ENCODE results near the gene TMEM185B.

The TMEM185B gene

GRCh38 chr2:120218181-120218580 lies 5.0 kb downstream of the TMEM185B start:
- H4K20me1 ChIP-seq (ENCODE audit: insufficient read depth, low read length, poor library complexity, severe bottlenecking): peaks cover 11% of the 10 kb centered on the region
- no peak overlapping the region for H3K9ac ChIP-seq (ENCODE audit: low read depth, low read length, poor library complexity, severe bottlenecking)
- no peak overlapping the region for H2AFZ ChIP-seq (ENCODE audit: low read length)
- no peak overlapping the region for H3K4me3 ChIP-seq (ENCODE audit: low read length, poor library complexity, severe bottlenecking)
- no peak overlapping the region for H3K4me2 ChIP-seq (ENCODE audit: low read depth, low read length, poor library complexity, severe bottlenecking)
- H3K27me3 ChIP-seq (ENCODE audit: insufficient read depth, low read length, poor library complexity, severe bottlenecking): no peaks in the 10 kb centered on the region
- H3K9me2 ChIP-seq (replicated peaks; ENCODE audit: low read depth, low read length): no peaks in the 10 kb centered on the region
- H3K36me3 ChIP-seq (ENCODE audit: insufficient read depth, low read length): no peaks in the 10 kb centered on the region
- H3K79me2 ChIP-seq (ENCODE audit: insufficient read depth, low read length): peaks cover 27% of the 10 kb centered on the region
- no peaks in the 10 kb centered on the region for H3K9me3 ChIP-seq (ENCODE audit: insufficient read depth, low read depth, low read length)
- H3K4me1 ChIP-seq (ENCODE audit: insufficient read depth, low read length, poor library complexity, severe bottlenecking): peaks cover 24% of the 10 kb centered on the region
- no peaks in the 10 kb centered on the region for H3F3A ChIP-seq (ENCODE audit: low read depth)
- TF ChIP-seq CTCF (conservative IDR thresholded peaks at IDR 0.05; ENCODE audit: low read length) (no peak), EZH2phosphoT487 (IDR thresholded peaks at IDR 0.05; ENCODE audit: borderline replicate concordance) (no peak)

DNA sequence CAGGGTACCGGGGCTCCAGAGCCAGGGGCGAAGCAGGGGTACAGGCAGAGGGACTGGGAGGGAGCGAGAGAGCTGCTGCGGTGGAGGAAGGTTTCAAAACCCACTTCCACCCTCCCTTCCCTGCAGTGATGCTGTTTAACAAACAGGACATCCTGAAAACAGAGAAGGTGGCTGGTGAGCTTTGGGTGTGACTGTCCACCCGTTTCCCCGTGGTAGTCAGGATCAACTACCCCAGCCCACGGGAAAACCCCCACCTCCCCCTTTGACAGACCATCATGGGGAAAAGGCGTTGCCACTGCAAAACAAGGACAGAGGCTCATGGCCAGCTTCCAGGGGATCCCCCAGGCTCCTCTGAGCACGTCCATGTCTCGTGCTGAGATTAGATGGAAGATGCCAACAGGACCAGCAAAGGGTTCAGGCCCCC lies 12.9 kb downstream of the TMEM185B start:
- Histone ChIP-seq H3K9ac (ENCODE audit: low read depth, low read length, poor library complexity, severe bottlenecking) (no peak overlapping the region), H3K27me3 (ENCODE audit: insufficient read depth, low read length, poor library complexity, severe bottlenecking) (no peaks in the 10 kb centered on the region), H2AFZ (ENCODE audit: low read length) (no peak overlapping the region), H3K9me2 (replicated peaks; ENCODE audit: low read depth, low read length) (no peaks in the 10 kb centered on the region), H3K4me3 (ENCODE audit: low read length, poor library complexity, severe bottlenecking) (no peak overlapping the region), H3K4me2 (ENCODE audit: low read depth, low read length, poor library complexity, severe bottlenecking) (no peak overlapping the region), H3K36me3 (ENCODE audit: insufficient read depth, low read length) (no peaks in the 10 kb centered on the region), H4K20me1 (ENCODE audit: insufficient read depth, low read length, poor library complexity, severe bottlenecking) (no peaks in the 10 kb centered on the region), H3F3A (ENCODE audit: low read depth) (no peaks in the 10 kb centered on the region), H3K9me3 (ENCODE audit: insufficient read depth, low read depth, low read length) (no peaks in the 10 kb centered on the region), H3K79me2 (ENCODE audit: insufficient read depth, low read length) (no peaks in the 10 kb centered on the region), H3K4me1 (ENCODE audit: insufficient read depth, low read length, poor library complexity, severe bottlenecking) (no peaks in the 10 kb centered on the region)
- TF ChIP-seq EZH2phosphoT487 (IDR thresholded peaks at IDR 0.05; ENCODE audit: borderline replicate concordance): no peak
- TF ChIP-seq CTCF (conservative IDR thresholded peaks at IDR 0.05; ENCODE audit: low read length): no peak

DNA sequence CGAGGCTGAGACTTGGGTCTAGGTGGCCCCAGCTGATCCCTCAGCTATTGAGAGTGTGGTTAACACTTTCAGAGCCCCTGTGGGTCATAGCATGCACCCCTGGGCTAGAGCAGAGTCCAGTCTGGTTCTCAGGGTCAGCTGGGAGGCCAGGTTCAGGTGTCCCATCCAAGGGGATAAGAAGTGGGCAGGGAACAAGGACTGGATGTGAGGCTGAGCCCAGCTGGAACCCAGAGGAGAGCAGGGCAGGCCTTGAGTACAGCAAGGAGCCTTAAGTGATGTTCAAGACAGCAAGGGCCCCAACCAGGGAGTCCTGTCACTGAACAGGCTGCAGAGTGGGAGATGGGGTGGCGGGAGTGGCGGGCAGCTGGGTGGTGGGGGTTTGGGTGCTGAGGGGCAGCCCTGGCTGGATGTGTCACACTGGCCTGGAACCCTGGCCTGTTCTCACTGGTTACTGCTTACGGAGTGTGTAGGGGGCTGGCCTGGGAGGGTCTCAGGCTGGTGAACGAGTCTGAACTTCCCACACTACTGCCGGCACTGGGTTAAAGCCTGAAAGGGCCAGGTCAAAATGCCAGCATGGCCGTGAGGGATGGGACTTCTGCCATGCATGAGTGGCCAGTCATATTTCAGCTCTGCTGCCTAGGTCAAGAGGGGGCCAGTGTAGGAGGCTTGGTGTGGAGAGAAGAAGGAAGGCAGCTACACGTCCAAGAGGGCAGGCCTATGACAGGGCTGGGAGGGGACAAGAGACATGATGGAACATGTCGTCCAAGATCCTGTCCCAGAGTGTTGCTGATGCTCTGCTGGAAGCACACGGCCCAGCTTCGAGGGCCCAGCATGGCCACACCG lies 13.6 kb downstream of the TMEM185B start:
- Histone ChIP-seq H3K4me2 (ENCODE audit: low read depth, low read length, poor library complexity, severe bottlenecking) (no peak overlapping the region), H2AFZ (ENCODE audit: low read length) (no peak overlapping the region), H3K4me1 (ENCODE audit: insufficient read depth, low read length, poor library complexity, severe bottlenecking) (no peaks in the 10 kb centered on the region), H3K9me3 (ENCODE audit: insufficient read depth, low read depth, low read length) (no peaks in the 10 kb centered on the region), H3K9me2 (replicated peaks; ENCODE audit: low read depth, low read length) (no peaks in the 10 kb centered on the region), H3K9ac (ENCODE audit: low read depth, low read length, poor library complexity, severe bottlenecking) (no peak overlapping the region), H3K36me3 (ENCODE audit: insufficient read depth, low read length) (no peaks in the 10 kb centered on the region), H4K20me1 (ENCODE audit: insufficient read depth, low read length, poor library complexity, severe bottlenecking) (no peaks in the 10 kb centered on the region), H3F3A (ENCODE audit: low read depth) (no peaks in the 10 kb centered on the region), H3K27me3 (ENCODE audit: insufficient read depth, low read length, poor library complexity, severe bottlenecking) (no peaks in the 10 kb centered on the region), H3K4me3 (ENCODE audit: low read length, poor library complexity, severe bottlenecking) (no peak overlapping the region), H3K79me2 (ENCODE audit: insufficient read depth, low read length) (no peaks in the 10 kb centered on the region)
- TF ChIP-seq CTCF (conservative IDR thresholded peaks at IDR 0.05; ENCODE audit: low read length): no peak
